Caco-2 (cell line): ENCODE measurements around the gene TAS2R41. TPM values are rescaled to one million over a fixed set of nuclear protein-coding genes. Genes with fewer than 3 reads are reported as not detected.

Experiments used
- BruUV-seq: library from RNA; stranded (reverse); fragments of 400-500 nt; replicated peaks from 2 replicates; lab custom pipeline; 2021; lab: Mats Ljungman, UMichigan
- CTCF ChIA-PET: fragments of 300-600 bp; sonication (Branson Sonifier 250); formaldehyde crosslinking; loops from one replicate; lab custom pipeline; 2022; ENCODE audit warnings: antibody characterized with exemption; lab: Charles Lee
- POLR2A ChIA-PET: fragments of 300-600 bp; sonication (Branson Sonifier 250); formaldehyde crosslinking; loops from one replicate; lab custom pipeline; 2022; ENCODE audit warnings: antibody characterized with exemption; lab: Charles Lee
- DNase-seq, 2 experiments: peaks; one replicate each; pipeline versions ENCODE4 v3.0.0 to v3.0.0-alpha.2; 2020 to 2022
- H3K27me3 ChIP-seq: replicated peaks from 2 replicates; pipeline ENCODE4 v1.6.0; 2011; ENCODE audit warnings: low read length; ENCODE audit not compliant: control insufficient read depth, insufficient read depth
- H3K36me3 ChIP-seq: 2 replicates; pipeline ENCODE4 v1.5.1; 2011; ENCODE audit warnings: low read length; ENCODE audit not compliant: control insufficient read depth, insufficient read depth
- H3K4me1 ChIP-seq: fragments of 250-450 bp; sonication (Bioruptor Pico); 2 replicates; pipeline ENCODE4 v1.5.1; 2020; ENCODE audit warnings: mild to moderate bottlenecking
- H3K4me3 ChIP-seq: 2 replicates; pipeline ENCODE4 v1.5.1; 2011; ENCODE audit warnings: low read depth, mild to moderate bottlenecking, control low read depth, low read length
- H3K9me3 ChIP-seq: fragments of 250-450 bp; sonication (Bioruptor Pico); 2 replicates; pipeline ENCODE4 v1.5.1; 2020; ENCODE audit warnings: mild to moderate bottlenecking, moderate library complexity
- H3K27ac Mint-ChIP-seq: one replicate; pipeline ENCODE4 v1.8.0; 2022; ENCODE audit warnings: mixed read lengths; ENCODE audit not compliant: unreplicated experiment
- H3K27me3 Mint-ChIP-seq: one replicate; pipeline ENCODE4 v1.8.0; 2022; ENCODE audit warnings: mixed read lengths; ENCODE audit not compliant: insufficient read depth, unreplicated experiment
- H3K36me3 Mint-ChIP-seq: one replicate; pipeline ENCODE4 v1.8.0; 2022; ENCODE audit warnings: mild to moderate bottlenecking, mixed read lengths; ENCODE audit not compliant: insufficient read depth, unreplicated experiment
- H3K4me1 Mint-ChIP-seq: one replicate; pipeline ENCODE4 v1.8.0; 2022; ENCODE audit warnings: low read depth, mixed read lengths; ENCODE audit not compliant: unreplicated experiment
- H3K4me3 Mint-ChIP-seq: one replicate; pipeline ENCODE4 v1.8.0; 2022; ENCODE audit warnings: mild to moderate bottlenecking, moderate library complexity, mixed read lengths; ENCODE audit not compliant: unreplicated experiment
- H3K9me3 Mint-ChIP-seq: one replicate; pipeline ENCODE4 v1.8.0; 2022; ENCODE audit warnings: mixed read lengths; ENCODE audit not compliant: unreplicated experiment
- intact Hi-C: fragments of 100-400 bp; cut with micrococcal nuclease; formaldehyde crosslinking; loops from one replicate; pipeline ENCODE4 v1.10.0; 2022; ENCODE audit not compliant: unreplicated experiment
- total RNA-seq: library from RNA; stranded (reverse); gene quantifications from 2 replicates; pipeline ENCODE4 v1.2.3, GENCODE V29; 2022
- TF ChIP-seq, protein P1 (sequence below), 2 experiments: fragments of 200-600 bp in 1 of 2; IDR thresholded peaks; 1 replicate in 1 of 2; 2 replicates in 1 of 2; pipeline versions ENCODE4 v1.5.1 to v1.8.0; 2011 to 2022; ENCODE audit warnings: antibody characterized with exemption in 1 of 2, control low read depth in 1 of 2, inconsistent platforms in 1 of 2, low read depth in 1 of 2, low read length in 1 of 2, mild to moderate bottlenecking in 1 of 2, moderate library complexity in 1 of 2; ENCODE audit not compliant: insufficient read depth in 1 of 2, severe bottlenecking in 1 of 2, unreplicated experiment in 1 of 2

TAS2R41 gene
- total RNA-seq, 1 experiment from 2014 or later = not detected

DNA sequence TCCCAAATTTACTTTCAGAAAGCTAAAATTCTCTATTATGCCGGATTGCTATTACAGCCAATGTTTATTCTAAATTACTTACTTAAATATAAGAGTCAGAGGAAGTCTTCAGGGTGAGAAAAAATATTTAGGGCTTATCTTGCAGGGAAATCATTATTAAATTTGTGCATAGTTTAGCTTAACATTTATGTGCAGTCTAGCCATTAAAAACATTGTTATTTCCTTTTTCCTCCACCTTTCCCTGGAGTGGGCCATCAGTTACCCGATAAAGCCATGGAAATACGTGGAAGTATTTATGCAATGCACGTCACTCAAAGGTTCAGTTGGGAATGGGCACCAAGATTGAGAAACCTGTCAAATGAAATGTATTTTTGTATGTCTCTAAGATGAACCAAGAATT is 43.9 kb upstream of the TAS2R41 start:
- H3K4me3 Mint-ChIP-seq = no peak overlapping the region
- CTCF ChIA-PET = no interaction called here
- POLR2A ChIA-PET = no interaction called here

DNA sequence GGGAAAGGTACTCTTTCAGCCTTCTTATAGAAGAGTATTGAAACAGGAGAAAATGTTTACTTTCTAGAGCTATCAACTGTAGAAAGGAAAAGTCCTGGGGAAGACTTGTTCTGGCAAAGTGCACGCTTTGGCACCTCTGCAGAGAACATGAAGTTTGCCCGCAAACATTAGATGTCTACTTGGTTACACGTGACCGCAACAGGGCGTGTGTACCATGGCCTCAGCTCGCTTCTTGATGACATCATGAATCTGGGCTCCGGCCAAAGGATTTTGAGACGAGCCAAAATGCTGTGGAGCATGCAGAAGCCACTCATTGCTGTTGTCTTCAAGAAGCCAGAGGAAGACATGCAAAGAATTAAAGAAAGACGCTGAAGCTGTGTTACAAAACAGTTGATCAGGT is 43.0 kb upstream of the TAS2R41 start:
- TF ChIP-seq, protein P1, sequence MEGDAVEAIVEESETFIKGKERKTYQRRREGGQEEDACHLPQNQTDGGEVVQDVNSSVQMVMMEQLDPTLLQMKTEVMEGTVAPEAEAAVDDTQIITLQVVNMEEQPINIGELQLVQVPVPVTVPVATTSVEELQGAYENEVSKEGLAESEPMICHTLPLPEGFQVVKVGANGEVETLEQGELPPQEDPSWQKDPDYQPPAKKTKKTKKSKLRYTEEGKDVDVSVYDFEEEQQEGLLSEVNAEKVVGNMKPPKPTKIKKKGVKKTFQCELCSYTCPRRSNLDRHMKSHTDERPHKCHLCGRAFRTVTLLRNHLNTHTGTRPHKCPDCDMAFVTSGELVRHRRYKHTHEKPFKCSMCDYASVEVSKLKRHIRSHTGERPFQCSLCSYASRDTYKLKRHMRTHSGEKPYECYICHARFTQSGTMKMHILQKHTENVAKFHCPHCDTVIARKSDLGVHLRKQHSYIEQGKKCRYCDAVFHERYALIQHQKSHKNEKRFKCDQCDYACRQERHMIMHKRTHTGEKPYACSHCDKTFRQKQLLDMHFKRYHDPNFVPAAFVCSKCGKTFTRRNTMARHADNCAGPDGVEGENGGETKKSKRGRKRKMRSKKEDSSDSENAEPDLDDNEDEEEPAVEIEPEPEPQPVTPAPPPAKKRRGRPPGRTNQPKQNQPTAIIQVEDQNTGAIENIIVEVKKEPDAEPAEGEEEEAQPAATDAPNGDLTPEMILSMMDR (IDR thresholded peaks at IDR 0.05; ENCODE audit: insufficient read depth in 1 of 2, low read depth in 1 of 2, low read length in 1 of 2, severe bottlenecking in 1 of 2, unreplicated experiment in 1 of 2) = no peak
- peaks cover 9% of the 10 kb centered on the region for H3K9me3 Mint-ChIP-seq
- BruUV-seq = no TSS peak
- H3K27ac Mint-ChIP-seq = no peak overlapping the region
- H3K4me3 Mint-ChIP-seq = no peak overlapping the region
- no peaks in the 10 kb centered on the region for H3K27me3 Mint-ChIP-seq
- H3K4me1 Mint-ChIP-seq = no peaks in the 10 kb centered on the region
- no peak for DNase-seq
- intact Hi-C loops = no loop called here
- H3K4me1 ChIP-seq = no peaks in the 10 kb centered on the region
- POLR2A ChIA-PET = no interaction called here
- no peaks in the 10 kb centered on the region for H3K27me3 ChIP-seq
- no peak overlapping the region for H3K4me3 ChIP-seq
- no peaks in the 10 kb centered on the region for H3K9me3 ChIP-seq
- H3K36me3 ChIP-seq = no peaks in the 10 kb centered on the region
- CTCF ChIA-PET = no interaction called here
- no peaks in the 10 kb centered on the region for H3K36me3 Mint-ChIP-seq

More for the DNA sequence above, 43.9 kb upstream of the TAS2R41 start:
- peaks cover 6% of the 10 kb centered on the region for H3K9me3 Mint-ChIP-seq
- BruUV-seq = no TSS peak
- intact Hi-C loops = no loop called here
- no peaks in the 10 kb centered on the region for H3K36me3 Mint-ChIP-seq
- H3K36me3 ChIP-seq = no peaks in the 10 kb centered on the region
- H3K9me3 ChIP-seq = no peaks in the 10 kb centered on the region
- no peaks in the 10 kb centered on the region for H3K27me3 ChIP-seq
- no peak overlapping the region for H3K27ac Mint-ChIP-seq
- H3K4me1 ChIP-seq = no peaks in the 10 kb centered on the region
- H3K4me3 ChIP-seq = no peak overlapping the region
- TF ChIP-seq, protein P1 (IDR thresholded peaks at IDR 0.05; ENCODE audit: insufficient read depth in 1 of 2, low read depth in 1 of 2, low read length in 1 of 2, severe bottlenecking in 1 of 2, unreplicated experiment in 1 of 2) = no peak
- no peak for DNase-seq
- H3K27me3 Mint-ChIP-seq = no peaks in the 10 kb centered on the region
- H3K4me1 Mint-ChIP-seq = no peaks in the 10 kb centered on the region

DNA sequence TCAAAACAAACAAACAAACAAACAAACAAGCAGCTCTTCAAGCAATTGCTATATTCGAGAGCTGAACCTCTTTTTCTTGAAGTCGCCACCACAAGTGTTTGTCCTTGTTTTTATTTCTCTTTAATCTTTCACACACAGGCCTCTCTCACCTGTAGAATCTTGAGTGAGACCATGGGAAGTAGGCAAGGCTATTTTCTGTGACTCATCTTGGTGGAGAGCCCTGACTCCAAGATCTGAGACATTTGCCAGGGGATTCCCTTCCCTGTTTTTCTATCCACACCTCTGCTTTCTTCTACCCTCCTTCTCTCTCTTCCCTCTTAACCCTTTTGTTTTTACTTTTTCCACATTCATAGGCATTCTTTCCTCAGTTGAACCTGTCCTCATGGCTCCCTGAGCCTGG is 42.4 kb upstream of the TAS2R41 start:
- Histone ChIP-seq H3K27me3 (no peaks in the 10 kb centered on the region), H3K36me3 (no peaks in the 10 kb centered on the region), H3K9me3 (no peaks in the 10 kb centered on the region), H3K4me1 (no peaks in the 10 kb centered on the region), H3K4me3 (no peak overlapping the region)
- Mint-ChIP-seq H3K27me3 (no peaks in the 10 kb centered on the region), H3K4me1 (no peaks in the 10 kb centered on the region), H3K27ac (no peak overlapping the region), H3K4me3 (no peak overlapping the region), H3K9me3 (peaks cover 9% of the 10 kb centered on the region), H3K36me3 (no peaks in the 10 kb centered on the region)
- TF ChIP-seq, protein P1 (IDR thresholded peaks at IDR 0.05; ENCODE audit: insufficient read depth in 1 of 2, low read depth in 1 of 2, low read length in 1 of 2, severe bottlenecking in 1 of 2, unreplicated experiment in 1 of 2) = no peak
- DNase-seq = no peak
- BruUV-seq = no TSS peak
- ChIA-PET POLR2A (no interaction called here), CTCF (no interaction called here)
- intact Hi-C loops = no loop called here
